C4-2B (cell line): Measurements from ENCODE around the gene TMEM131L.
"Not testable (repeated sequence)": the region's sequence is repeated elsewhere in the genome, so short reads cannot be mapped to it uniquely, and the experiment has no call there.

Source experiments
- H3K27ac ChIP-seq: fragments of 450-650 bp; 2 replicates; pipeline ENCODE4 v1.5.1; 2017
- ZFX ChIP-seq: fragments of 450-650 bp; IDR thresholded peaks from 2 replicates; pipeline ENCODE4 v1.6.1; 2017
- TF ChIP-seq, protein P1 (sequence below): fragments of 450-650 bp; conservative IDR thresholded peaks from 2 replicates; pipeline ENCODE4 v1.5.1; 2017; ENCODE audit warnings: mild to moderate bottlenecking

The TMEM131L gene

DNA sequence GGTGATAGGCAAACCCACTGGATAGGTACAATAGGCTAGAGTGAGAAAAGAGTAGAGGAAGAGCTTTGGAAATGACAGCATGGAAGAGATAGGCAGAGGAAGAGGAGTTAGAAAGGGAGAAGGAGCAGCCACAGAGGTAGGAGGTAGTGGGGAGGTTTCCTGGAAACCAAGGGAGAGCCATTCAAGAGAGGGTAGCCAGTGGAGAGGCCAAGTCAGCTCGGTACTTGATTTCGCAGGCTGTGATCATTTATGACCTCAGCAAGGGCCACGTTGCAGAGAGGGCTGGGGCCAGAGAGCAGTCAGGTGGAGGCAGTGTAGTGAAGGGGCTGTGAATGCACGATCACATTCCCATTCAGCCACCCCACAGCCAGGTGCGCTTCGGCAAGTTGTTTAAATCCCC is 76.0 kb downstream of the TMEM131L start:
- H3K27ac ChIP-seq: no peak overlapping the region
- TF ChIP-seq ZFX: no peak
- TF ChIP-seq, protein P1, sequence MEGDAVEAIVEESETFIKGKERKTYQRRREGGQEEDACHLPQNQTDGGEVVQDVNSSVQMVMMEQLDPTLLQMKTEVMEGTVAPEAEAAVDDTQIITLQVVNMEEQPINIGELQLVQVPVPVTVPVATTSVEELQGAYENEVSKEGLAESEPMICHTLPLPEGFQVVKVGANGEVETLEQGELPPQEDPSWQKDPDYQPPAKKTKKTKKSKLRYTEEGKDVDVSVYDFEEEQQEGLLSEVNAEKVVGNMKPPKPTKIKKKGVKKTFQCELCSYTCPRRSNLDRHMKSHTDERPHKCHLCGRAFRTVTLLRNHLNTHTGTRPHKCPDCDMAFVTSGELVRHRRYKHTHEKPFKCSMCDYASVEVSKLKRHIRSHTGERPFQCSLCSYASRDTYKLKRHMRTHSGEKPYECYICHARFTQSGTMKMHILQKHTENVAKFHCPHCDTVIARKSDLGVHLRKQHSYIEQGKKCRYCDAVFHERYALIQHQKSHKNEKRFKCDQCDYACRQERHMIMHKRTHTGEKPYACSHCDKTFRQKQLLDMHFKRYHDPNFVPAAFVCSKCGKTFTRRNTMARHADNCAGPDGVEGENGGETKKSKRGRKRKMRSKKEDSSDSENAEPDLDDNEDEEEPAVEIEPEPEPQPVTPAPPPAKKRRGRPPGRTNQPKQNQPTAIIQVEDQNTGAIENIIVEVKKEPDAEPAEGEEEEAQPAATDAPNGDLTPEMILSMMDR: no peak

DNA sequence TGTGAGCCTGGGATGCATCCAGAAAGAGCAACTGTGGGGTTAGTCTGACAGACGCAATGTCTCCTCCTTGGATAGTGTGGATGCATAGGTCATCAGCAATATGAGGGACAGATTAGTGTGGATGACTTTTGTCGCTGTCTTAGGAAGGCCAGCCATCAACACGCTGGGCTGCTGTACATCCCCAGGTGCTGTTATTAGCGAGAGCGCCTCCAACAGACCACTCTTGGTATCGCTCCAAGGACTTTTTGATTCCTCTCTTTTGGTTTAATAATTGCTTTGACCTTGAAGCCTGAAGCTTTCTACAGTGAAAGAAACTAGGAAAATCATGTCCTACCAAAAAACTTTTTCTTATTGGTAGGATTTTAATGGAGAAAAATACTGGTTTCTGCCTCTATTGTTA is 76.7 kb downstream of the TMEM131L start:
- no peak overlapping the region for H3K27ac ChIP-seq
- TF ChIP-seq ZFX: no peak
- TF ChIP-seq, protein P1: peak; percentile 13

DNA sequence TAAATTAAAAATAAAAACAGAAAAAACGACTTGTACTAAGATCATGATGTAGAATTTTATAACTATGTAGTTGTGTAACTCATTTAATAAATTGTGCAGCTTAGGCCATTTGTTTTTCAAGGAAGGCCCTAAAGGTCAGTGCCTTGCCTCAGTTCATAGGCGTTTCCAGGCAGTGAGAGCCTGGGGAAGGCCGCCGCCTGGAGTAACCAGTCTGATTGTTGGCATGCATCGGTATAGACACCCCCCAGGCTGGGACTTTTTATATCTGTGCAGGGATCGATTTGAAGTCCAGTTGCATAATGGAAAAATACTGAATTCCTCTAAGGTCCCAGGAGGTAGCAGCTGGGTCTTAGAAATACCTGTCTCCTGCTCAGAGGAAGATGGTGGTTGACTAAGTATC is 77.2 kb downstream of the TMEM131L start:
- no peak for TF ChIP-seq ZFX
- TF ChIP-seq, protein P1: no peak
- H3K27ac ChIP-seq: no peak overlapping the region

DNA sequence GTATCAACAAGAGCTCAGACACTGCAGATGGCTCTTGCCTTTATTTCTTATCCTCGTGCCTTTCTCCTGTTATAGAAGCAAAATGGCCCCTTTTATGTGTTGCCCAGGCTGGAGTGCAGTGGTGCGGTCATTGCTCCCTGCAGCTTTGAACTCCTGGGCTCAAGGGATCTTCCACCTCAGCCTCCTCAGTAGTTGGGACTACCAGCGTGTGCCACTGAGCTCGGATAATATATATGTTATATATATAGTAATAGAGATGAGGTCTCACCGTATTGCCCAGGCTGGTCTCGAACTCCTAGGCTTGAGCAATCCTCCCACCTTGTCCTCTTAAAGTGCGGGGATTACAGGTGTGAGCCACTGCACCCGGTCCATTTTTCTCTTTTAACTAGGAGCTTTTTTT is 79.7 kb downstream of the TMEM131L start:
- TF ChIP-seq, protein P1: no peak
- TF ChIP-seq ZFX: no peak
- no peak overlapping the region for H3K27ac ChIP-seq

DNA sequence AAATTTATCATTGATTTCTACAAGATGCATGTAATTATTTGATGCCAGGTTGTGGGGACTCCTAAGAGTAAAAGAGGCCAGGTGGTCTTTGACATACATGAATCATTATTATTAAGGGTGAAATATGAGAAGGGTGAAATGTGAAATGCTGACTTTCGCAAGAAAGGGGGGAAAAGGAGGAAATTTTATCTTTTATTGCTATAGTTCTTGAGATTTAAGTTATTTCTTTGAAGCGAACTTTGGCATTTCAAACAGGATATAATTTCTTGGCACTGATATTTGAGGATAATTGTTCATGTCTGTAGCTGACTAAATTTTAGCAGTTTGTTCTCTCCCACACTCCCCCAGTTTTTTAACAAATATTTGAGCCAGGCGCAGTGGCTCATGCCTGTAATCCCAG is 80.1 kb downstream of the TMEM131L start:
- H3K27ac ChIP-seq: no peak overlapping the region
- TF ChIP-seq, protein P1: no peak
- no peak for TF ChIP-seq ZFX

DNA sequence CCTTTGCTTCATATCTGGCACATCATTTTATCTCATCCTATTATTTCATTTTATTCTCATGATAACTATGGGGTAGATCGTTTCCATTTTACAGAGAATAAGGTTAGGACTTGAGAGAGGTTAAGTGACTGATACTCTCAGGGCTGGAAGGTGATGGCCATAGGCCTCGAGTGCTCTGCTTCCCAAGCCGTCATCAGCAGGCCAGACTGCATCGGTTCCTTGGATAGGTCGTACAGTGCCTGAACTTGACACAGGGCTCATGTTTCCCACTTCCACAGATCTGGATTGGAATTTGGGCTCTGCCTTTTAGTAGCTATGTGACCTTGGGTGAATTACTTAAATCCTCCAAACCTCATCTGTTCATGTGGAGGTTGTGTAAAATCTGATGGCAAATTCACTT is 81.4 kb downstream of the TMEM131L start:
- no peak overlapping the region for H3K27ac ChIP-seq
- TF ChIP-seq ZFX: no peak
- TF ChIP-seq, protein P1: no peak

DNA sequence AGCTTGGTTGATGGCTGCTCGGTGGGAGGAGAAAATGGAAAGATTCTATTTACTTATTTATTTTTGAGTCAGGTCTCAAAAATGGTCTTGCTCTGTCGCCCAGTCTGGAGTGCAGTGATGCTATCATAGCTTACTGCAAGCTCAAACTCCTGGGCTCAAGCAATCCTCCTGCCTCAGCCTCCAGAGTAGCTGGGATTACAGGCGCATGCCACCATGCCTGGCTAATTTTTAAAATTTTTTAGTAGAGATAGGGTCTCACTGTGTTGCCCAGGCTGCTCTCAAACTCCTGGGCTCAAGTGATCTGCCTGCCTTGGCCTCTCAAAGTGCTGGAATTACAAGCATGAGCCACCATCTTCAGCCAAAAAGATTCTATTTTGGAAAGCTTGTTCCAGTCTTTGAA is 82.7 kb downstream of the TMEM131L start:
- H3K27ac ChIP-seq: not testable (repeated sequence)

DNA sequence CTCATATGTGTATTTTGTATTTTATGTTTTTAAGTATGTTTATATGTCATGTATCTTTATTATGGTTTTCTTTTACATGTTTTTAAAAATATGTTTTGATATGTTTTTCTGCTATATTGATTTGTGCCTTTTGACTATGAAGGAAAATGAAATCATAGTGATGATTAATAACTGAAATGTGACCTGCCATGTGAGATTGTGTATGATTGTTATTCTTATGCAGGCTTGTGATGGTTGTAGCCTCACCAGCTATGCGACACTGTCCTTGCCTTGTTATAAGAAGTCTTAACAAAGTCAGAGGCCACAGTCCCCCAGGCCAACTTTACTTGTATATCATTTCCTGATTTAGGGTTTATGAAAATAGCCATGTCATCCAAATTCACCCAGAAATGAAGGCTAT is 83.2 kb downstream of the TMEM131L start:
- no peak overlapping the region for H3K27ac ChIP-seq
- TF ChIP-seq ZFX: no peak
